GM19351 (cell line): ENCODE results near the gene CHCT1.
"Not testable (repeated sequence)": the region's sequence is repeated elsewhere in the genome, so short reads cannot be mapped to it uniquely, and the experiment has no call there.

ENCODE experiments used
- ATAC-seq: cut with Tn5 transposase; IDR thresholded peaks from one replicate; pipeline ENCODE4 v1.9.1; 2021; ENCODE audit warnings: mild to moderate bottlenecking, moderate library complexity; ENCODE audit not compliant: unreplicated experiment

CHCT1 gene

DNA sequence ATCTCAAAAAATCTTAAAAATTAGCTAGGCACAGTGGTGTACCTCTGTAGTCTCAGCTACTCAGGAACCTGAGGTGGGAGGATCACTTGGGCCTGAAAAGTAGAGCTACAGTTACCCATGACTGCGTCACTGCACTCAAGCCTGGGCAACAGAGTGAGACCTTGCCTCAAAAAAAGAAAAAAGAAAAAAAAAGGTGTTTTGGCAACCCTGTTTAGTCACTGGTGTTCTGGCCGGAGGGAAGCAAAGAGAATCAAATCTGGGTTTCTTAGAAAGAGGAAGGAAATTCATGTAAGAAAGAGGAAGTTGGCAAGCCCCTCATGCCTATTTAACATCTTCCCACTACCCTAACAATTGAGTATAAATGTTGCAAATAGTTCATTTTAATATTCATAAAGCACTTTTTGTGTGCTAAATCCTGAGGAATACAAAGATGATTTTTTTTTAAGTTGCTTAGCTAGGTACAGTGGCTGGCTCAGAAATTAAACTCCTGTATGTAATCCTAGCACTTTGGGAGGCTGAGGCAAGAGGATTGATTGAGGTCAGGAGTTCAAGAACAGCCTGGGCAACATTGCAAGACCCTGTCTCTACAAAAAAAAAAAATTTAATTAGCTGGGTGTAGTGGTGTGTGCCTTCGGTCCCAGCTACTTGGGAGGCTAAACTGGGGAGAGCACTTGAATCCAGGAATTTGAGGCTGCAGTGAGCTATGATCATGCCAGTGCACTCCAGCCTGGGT is 23.9 kb upstream of the CHCT1 start:
- peak; percentile 73 for ATAC-seq

DNA sequence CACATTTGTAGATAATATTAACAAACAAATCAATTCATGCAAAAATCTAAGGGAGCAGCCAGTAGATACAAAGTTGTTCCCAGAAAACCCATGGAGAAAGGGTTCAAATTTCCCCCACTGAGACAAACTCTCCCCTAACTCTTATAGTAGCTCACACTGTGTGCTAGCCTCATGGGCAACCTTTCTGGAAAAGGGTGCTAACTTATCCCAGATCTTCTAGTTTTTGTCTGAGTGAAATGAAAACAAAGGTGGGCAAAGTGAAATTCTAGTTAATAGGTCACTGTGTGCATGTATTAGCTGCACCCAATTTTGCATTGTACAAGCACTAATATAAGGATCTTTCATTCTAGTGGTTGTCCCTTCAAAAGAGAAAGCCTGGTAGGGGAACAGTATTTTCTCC is 20.5 kb upstream of the CHCT1 start:
- no peak for ATAC-seq

DNA sequence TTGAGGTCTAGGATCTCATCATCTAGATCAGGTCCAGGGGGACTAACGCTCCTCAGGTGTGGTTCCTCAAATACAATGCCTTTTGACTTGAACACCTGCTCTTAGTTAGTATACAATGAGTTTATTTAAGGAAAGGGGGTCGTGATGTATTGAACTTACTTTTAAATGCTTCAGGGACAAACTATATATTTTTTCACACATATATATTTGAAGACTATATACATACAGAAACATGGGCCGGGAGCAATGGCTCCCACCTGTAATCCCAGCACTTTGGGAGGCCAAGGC is 18.8 kb upstream of the CHCT1 start:
- ATAC-seq = no peak

DNA sequence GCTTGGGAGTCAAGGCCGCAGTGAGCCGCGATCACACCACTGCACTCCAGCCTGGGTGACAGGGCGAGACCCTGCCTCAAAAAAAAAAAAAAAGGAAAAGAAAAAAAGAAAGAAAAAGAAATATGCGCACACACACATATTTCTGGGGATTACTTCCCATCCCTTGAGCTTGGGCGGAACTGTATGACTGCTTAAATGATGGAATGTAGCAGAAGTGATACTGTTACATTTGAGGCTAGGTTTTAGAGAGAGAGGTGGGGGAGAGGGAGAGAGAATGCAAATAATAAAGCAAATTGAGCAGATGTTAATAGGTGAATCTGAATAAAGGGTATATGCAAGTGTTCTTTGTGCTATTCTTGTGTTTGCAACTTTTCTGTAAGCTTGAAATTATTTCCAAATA is 18.3 kb upstream of the CHCT1 start:
- ATAC-seq = no peak

DNA sequence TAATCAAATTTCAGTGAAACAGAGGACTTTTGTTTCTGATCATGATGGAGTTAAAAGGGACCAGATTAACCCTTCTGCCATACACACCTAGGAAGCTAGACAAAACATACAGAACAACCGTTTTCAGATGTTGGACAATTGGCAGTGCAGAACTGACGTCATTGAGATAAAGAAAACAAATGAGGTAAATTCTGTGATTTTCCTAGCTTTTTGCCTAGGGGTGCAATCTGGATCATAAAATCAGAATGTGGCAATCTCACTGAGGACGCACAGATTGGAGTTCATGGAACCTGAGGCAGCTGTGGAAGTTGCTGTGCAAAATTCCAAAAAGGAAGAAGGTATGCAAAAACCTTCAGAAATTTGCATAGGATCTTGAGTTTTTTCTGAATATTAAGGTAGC is 15.4 kb upstream of the CHCT1 start:
- no peak for ATAC-seq

GRCh38 chr17:60410001-60410400 is 12.3 kb upstream of the CHCT1 start:
- ATAC-seq = no peak

GRCh38 chr17:60412701-60413100 is 9.6 kb upstream of the CHCT1 start:
- ATAC-seq = no peak

- no peak for ATAC-seq
These were observed 7.1 kb upstream of the CHCT1 start for GRCh38 chr17:60415146-60415545.

DNA sequence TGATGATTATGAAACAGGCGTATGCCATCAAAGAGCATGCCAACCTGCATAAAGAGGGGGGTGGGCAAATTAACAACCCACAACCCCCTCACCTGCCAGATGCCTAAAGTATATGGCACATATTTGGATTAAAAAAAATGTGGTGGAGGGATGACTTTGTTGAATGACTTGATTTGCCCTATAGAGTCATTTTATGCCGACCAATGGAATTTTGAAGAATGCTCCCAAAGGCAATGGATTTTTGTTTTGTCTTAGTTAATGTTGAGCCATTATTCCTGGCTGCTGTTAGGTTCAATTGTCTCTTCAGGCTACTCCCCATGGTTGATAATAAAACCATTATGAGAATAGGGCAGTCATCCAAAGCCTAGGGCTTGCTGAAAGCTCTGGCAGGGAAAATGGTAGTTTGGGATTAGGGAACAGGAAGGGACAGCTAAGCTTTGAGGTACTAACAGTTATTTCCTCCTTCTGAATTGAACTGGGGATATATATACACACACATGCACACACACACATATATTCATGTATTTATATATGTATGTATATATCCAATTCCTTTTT is 5.8 kb upstream of the CHCT1 start:
- ATAC-seq = no peak

DNA sequence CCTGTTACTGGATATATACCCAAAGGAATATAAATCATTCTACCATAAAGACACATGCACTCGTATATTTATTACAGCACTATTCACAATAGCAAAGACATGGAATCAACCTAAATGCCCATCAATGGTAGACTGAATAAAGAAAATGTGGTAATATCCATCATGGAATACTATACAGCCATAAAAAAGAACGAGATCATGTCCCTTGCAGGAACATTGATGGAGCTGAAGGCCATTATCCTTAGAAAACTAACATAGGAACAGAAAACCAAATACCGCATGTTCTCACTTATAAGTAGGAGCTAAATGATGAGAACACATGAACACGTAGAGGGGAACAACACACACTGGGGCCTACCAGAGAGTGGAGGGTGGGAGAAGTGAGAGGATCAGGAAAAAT is 3.3 kb upstream of the CHCT1 start:
- ATAC-seq = not testable (repeated sequence)

- not testable (repeated sequence) for ATAC-seq
These were observed 2.4 kb upstream of the CHCT1 start for GRCh38 chr17:60419875-60420274.

GRCh38 chr17:60421273-60422161 is 772 bp upstream of the CHCT1 start:
- peak; percentile 81 for ATAC-seq

DNA sequence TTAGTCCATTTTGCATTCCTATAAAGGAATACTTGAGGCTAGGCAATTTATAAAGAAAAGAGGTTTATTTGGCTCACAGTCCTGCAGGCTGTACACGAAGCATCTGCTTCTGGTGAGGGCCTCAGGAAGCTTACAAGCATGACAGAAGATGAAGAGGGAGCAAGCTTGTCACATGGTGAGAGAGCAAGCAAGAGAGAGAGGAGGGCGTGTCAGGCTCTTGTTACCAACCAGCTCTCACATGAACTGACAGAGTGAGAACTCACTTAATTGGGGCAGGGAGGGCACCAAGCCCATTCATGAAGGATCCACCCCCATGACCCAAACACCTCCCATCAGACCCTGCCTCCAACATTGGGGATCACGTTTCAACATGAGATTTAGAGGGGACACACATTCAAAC is 1.6 kb downstream of the CHCT1 start:
- ATAC-seq = no peak

GRCh38 chr17:60425626-60426025 is 3.3 kb downstream of the CHCT1 start:
- no peak for ATAC-seq

DNA sequence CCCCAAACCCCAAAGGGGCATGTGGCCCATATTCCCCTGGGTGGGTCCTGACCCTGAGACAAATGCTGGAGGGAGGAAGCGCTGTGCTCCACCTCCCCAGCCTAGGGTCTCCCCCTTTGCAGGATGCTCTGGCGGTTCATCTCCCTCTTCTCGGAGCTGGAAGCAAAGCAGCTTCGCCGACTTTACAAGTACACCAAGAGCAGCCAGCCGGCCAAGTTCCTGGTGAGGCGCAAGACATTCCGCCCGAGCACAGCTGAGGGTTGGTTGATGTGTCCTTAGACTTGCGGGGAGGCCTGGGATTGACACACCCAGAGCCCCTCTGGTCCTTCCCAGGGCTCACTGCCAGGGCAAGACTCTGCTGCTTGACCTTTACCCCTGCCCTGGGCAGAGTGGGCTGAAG is 4.3 kb downstream of the CHCT1 start:
- ATAC-seq = no peak

DNA sequence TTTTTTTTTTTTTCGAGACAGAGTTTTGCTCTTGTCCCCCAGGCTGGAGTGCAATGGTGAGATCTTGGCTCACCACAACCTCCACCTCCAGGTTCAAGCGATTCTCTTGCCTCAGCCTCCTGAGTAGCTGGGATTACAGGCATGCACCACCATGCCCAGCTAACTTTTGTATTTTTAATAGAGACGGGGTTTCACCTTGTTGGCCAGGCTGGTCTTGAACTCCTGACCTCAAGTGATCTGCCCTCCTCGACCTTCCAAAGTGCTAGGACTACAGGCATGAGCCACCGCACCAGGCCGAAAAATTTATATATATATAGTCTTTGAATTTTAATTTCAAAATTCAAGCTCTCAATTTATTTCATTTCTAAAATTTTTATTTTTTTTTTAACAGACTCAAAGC is 6.2 kb downstream of the CHCT1 start:
- ATAC-seq = not testable (repeated sequence)

- ATAC-seq = not testable (repeated sequence)
These were observed 8.3 kb downstream of the CHCT1 start for GRCh38 chr17:60430561-60430960.

DNA sequence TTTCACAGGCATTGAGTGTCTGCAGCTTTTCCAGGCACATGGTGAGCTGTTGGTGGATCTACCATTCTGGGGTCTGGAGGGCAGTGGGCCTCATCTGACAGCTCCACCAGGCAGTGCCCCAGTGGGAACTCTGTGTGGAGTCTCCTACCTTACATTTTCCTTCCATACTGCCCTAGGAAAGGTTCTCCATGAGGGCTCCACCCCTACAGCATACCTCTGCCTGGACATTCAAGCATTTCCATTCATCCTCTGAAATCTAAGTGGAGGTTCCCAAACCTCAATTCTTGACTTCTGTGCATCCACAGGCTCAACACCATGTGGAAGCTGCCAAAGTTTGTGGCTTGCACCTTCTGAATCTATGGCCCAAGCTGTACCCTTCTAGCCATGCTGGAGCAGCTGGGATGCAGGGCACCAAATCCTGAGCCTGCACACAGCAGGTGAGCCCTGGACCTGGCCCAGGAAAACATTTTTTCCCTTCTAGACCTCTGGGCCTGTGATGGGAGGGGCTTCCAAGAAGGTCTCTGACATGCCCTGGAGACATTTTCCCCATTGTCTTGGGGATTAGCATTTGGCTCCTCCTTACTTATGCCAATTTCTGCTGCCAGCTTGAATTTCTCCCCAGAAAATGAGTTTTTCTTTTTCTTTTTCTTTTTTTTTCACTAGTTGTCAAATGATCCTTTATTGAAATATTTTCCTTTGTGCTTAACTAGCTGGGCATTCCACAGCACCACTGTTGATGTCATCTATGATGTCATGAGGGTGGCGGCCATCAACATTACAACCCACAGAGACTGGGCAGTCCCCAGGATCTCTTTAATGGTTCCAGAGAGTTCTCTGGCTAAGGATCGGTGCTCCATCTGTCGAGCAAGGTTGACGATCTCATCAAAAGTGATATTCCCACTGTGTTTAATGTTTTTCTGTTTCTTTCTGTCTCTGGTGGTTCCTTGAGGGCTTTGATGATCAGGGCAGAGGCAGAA is 11.0 kb downstream of the CHCT1 start:
- not testable (repeated sequence) for ATAC-seq

- ATAC-seq = no peak
These were observed 13.2 kb downstream of the CHCT1 start for GRCh38 chr17:60435244-60436167.

DNA sequence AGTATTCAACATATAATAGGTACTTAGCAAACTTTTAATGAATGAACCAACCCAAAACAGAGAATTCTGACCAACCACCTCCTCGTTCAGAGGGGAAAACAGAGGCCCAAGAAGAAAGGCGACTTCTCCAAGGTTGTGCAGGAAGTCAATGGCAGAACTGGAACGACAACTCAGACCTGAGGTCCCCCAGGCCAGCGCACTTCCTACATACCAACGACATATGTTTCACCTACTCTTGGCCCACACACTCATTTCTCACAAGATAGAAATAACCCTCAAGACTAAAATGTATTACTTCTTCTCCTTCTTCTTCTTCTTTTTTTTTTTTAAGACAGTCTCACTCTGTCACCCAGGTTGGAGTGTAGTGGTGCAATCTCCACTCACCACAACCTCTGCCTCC is 14.4 kb downstream of the CHCT1 start:
- no peak for ATAC-seq
